Measurements from ENCODE around the gene NGDN.

Gene NGDN

GRCh38 chr14:23439107-23439835 is 30.2 kb upstream of the NGDN start:
- Histone ChIP-seq H3K27me3 (ENCODE audit: control insufficient read depth, insufficient read depth, low read length, poor library complexity, severe bottlenecking) (no peaks in the 10 kb centered on the region), H3K9me3 (ENCODE audit: control insufficient read depth, low read length) (no peaks in the 10 kb centered on the region), H3K4me1 (ENCODE audit: control insufficient read depth, insufficient read depth, low read length) (peaks cover 62% of the 10 kb centered on the region), H3K4me3 (ENCODE audit: insufficient read depth, low read depth, low read length) (no peak overlapping the region), H3K27ac (ENCODE audit: insufficient read depth, low read depth, low read length, poor library complexity, severe bottlenecking) (peak overlapping the region; percentile 52), H3K36me3 (ENCODE audit: control insufficient read depth, insufficient read depth, low read length) (no peaks in the 10 kb centered on the region)
- 93 to 96% methylated on average over 6 of the region's 6 CpGs for WGBS, 2 experiments

GRCh38 chr14:23441076-23441475 is 28.4 kb upstream of the NGDN start:
- Histone ChIP-seq H3K36me3 (ENCODE audit: control insufficient read depth, insufficient read depth, low read length) (no peaks in the 10 kb centered on the region), H3K27me3 (ENCODE audit: control insufficient read depth, insufficient read depth, low read length, poor library complexity, severe bottlenecking) (no peaks in the 10 kb centered on the region), H3K27ac (ENCODE audit: insufficient read depth, low read depth, low read length, poor library complexity, severe bottlenecking) (no peak overlapping the region), H3K4me1 (ENCODE audit: control insufficient read depth, insufficient read depth, low read length) (peaks cover 49% of the 10 kb centered on the region), H3K9me3 (ENCODE audit: control insufficient read depth, low read length) (no peaks in the 10 kb centered on the region), H3K4me3 (ENCODE audit: insufficient read depth, low read depth, low read length) (no peak overlapping the region)
- WGBS, 2 experiments = 95 to 96% methylated on average over 1 of the region's 1 CpG

GRCh38 chr14:23442721-23443356 is 26.7 kb upstream of the NGDN start:
- Histone ChIP-seq H3K4me3 (ENCODE audit: insufficient read depth, low read depth, low read length) (no peak overlapping the region), H3K36me3 (ENCODE audit: control insufficient read depth, insufficient read depth, low read length) (no peaks in the 10 kb centered on the region), H3K4me1 (ENCODE audit: control insufficient read depth, insufficient read depth, low read length) (peaks cover 31% of the 10 kb centered on the region), H3K27ac (ENCODE audit: insufficient read depth, low read depth, low read length, poor library complexity, severe bottlenecking) (no peak overlapping the region), H3K9me3 (ENCODE audit: control insufficient read depth, low read length) (no peaks in the 10 kb centered on the region), H3K27me3 (ENCODE audit: control insufficient read depth, insufficient read depth, low read length, poor library complexity, severe bottlenecking) (no peaks in the 10 kb centered on the region)
- WGBS, 2 experiments = 49 to 54% methylated on average over 9 of the region's 9 CpGs

- Histone ChIP-seq H3K27me3 (ENCODE audit: control insufficient read depth, insufficient read depth, low read length, poor library complexity, severe bottlenecking) (no peaks in the 10 kb centered on the region), H3K4me3 (ENCODE audit: insufficient read depth, low read depth, low read length) (no peak overlapping the region), H3K4me1 (ENCODE audit: control insufficient read depth, insufficient read depth, low read length) (peaks cover 25% of the 10 kb centered on the region), H3K36me3 (ENCODE audit: control insufficient read depth, insufficient read depth, low read length) (no peaks in the 10 kb centered on the region), H3K27ac (ENCODE audit: insufficient read depth, low read depth, low read length, poor library complexity, severe bottlenecking) (no peak overlapping the region), H3K9me3 (ENCODE audit: control insufficient read depth, low read length) (no peaks in the 10 kb centered on the region)
- 76 to 78% methylated on average over 11 of the region's 11 CpGs for WGBS, 2 experiments
Measured at GRCh38 chr14:23443411-23443812, 26.1 kb upstream of the NGDN start.

GRCh38 chr14:23443881-23444280 is 25.6 kb upstream of the NGDN start:
- H3K27me3 ChIP-seq (ENCODE audit: control insufficient read depth, insufficient read depth, low read length, poor library complexity, severe bottlenecking) = no peaks in the 10 kb centered on the region
- H3K27ac ChIP-seq (ENCODE audit: insufficient read depth, low read depth, low read length, poor library complexity, severe bottlenecking) = no peak overlapping the region
- WGBS, 2 experiments = 86 to 92% methylated on average over 4 to 6 of the region's 6 CpGs
- H3K36me3 ChIP-seq (ENCODE audit: control insufficient read depth, insufficient read depth, low read length) = no peaks in the 10 kb centered on the region
- H3K4me3 ChIP-seq (ENCODE audit: insufficient read depth, low read depth, low read length) = no peak overlapping the region
- no peaks in the 10 kb centered on the region for H3K9me3 ChIP-seq (ENCODE audit: control insufficient read depth, low read length)
- H3K4me1 ChIP-seq (ENCODE audit: control insufficient read depth, insufficient read depth, low read length) = peaks cover 21% of the 10 kb centered on the region

GRCh38 chr14:23444314-23444713 is 25.2 kb upstream of the NGDN start:
- no peaks in the 10 kb centered on the region for H3K36me3 ChIP-seq (ENCODE audit: control insufficient read depth, insufficient read depth, low read length)
- no peak overlapping the region for H3K4me3 ChIP-seq (ENCODE audit: insufficient read depth, low read depth, low read length)
- no peak overlapping the region for H3K27ac ChIP-seq (ENCODE audit: insufficient read depth, low read depth, low read length, poor library complexity, severe bottlenecking)
- no peaks in the 10 kb centered on the region for H3K9me3 ChIP-seq (ENCODE audit: control insufficient read depth, low read length)
- H3K27me3 ChIP-seq (ENCODE audit: control insufficient read depth, insufficient read depth, low read length, poor library complexity, severe bottlenecking) = no peaks in the 10 kb centered on the region
- peaks cover 18% of the 10 kb centered on the region for H3K4me1 ChIP-seq (ENCODE audit: control insufficient read depth, insufficient read depth, low read length)
- 91 to 100% methylated on average over 1 of the region's 1 CpG for WGBS, 2 experiments

GRCh38 chr14:23445773-23446172 is 23.7 kb upstream of the NGDN start:
- 84 to 96% methylated on average over 3 to 4 of the region's 4 CpGs for WGBS, 2 experiments
- H3K4me1 ChIP-seq (ENCODE audit: control insufficient read depth, insufficient read depth, low read length) = peaks cover 18% of the 10 kb centered on the region
- no peaks in the 10 kb centered on the region for H3K27me3 ChIP-seq (ENCODE audit: control insufficient read depth, insufficient read depth, low read length, poor library complexity, severe bottlenecking)
- no peak overlapping the region for H3K4me3 ChIP-seq (ENCODE audit: insufficient read depth, low read depth, low read length)
- H3K9me3 ChIP-seq (ENCODE audit: control insufficient read depth, low read length) = no peaks in the 10 kb centered on the region
- H3K36me3 ChIP-seq (ENCODE audit: control insufficient read depth, insufficient read depth, low read length) = no peaks in the 10 kb centered on the region
- H3K27ac ChIP-seq (ENCODE audit: insufficient read depth, low read depth, low read length, poor library complexity, severe bottlenecking) = no peak overlapping the region

- peaks cover 18% of the 10 kb centered on the region for H3K4me1 ChIP-seq (ENCODE audit: control insufficient read depth, insufficient read depth, low read length)
- H3K27ac ChIP-seq (ENCODE audit: insufficient read depth, low read depth, low read length, poor library complexity, severe bottlenecking) = no peak overlapping the region
- H3K27me3 ChIP-seq (ENCODE audit: control insufficient read depth, insufficient read depth, low read length, poor library complexity, severe bottlenecking) = no peaks in the 10 kb centered on the region
- 81 to 86% methylated on average over 4 of the region's 4 CpGs for WGBS, 2 experiments
- H3K9me3 ChIP-seq (ENCODE audit: control insufficient read depth, low read length) = no peaks in the 10 kb centered on the region
- H3K36me3 ChIP-seq (ENCODE audit: control insufficient read depth, insufficient read depth, low read length) = no peaks in the 10 kb centered on the region
- H3K4me3 ChIP-seq (ENCODE audit: insufficient read depth, low read depth, low read length) = no peak overlapping the region
Measured at GRCh38 chr14:23446291-23446851, 23.1 kb upstream of the NGDN start.

- no peaks in the 10 kb centered on the region for H3K36me3 ChIP-seq (ENCODE audit: control insufficient read depth, insufficient read depth, low read length)
- H3K27me3 ChIP-seq (ENCODE audit: control insufficient read depth, insufficient read depth, low read length, poor library complexity, severe bottlenecking) = no peaks in the 10 kb centered on the region
- no peak overlapping the region for H3K4me3 ChIP-seq (ENCODE audit: insufficient read depth, low read depth, low read length)
- no peak overlapping the region for H3K27ac ChIP-seq (ENCODE audit: insufficient read depth, low read depth, low read length, poor library complexity, severe bottlenecking)
- 90 to 92% methylated on average over 7 of the region's 7 CpGs for WGBS, 2 experiments
- H3K4me1 ChIP-seq (ENCODE audit: control insufficient read depth, insufficient read depth, low read length) = peaks cover 12% of the 10 kb centered on the region
- no peaks in the 10 kb centered on the region for H3K9me3 ChIP-seq (ENCODE audit: control insufficient read depth, low read length)
Measured at GRCh38 chr14:23447361-23448350, 21.8 kb upstream of the NGDN start.
